Measurements from ENCODE around the gene CCR8. TPM values are rescaled to one million over a fixed set of nuclear protein-coding genes. Genes with fewer than 3 reads are reported as not detected.

CCR8 gene
- polyA plus RNA-seq, 1 donor from 2014 or later = not detected

DNA sequence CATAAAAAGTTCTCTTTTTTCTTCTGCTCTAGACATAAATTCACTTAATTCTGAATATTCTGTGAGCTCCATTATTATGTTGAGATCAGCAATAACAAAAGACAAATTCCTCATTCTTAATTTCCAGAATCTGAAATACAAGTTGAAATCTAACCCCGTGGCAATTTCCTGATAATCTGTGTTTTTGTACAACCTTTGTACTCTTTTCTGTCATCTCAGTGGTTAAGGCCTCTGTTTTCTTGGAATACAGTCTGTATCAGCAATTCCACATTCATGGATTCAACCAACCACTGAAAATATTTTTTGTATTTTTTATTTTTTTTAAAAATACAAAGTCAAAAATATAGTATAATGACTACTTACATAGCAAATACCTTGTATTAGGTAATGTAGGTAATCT is 8.7 kb downstream of the CCR8 start:
- Histone ChIP-seq H2AFZ (ENCODE audit: low read depth, low read length) (no peak overlapping the region), H3K79me2 (replicated peaks; ENCODE audit: insufficient read depth, low read length) (no peaks in the 10 kb centered on the region), H3K27me3 (ENCODE audit: insufficient read depth, low read depth, low read length) (no peaks in the 10 kb centered on the region), H3K9ac (ENCODE audit: low read length) (no peak overlapping the region), H3F3A (ENCODE audit: insufficient read depth, low read length, poor library complexity, severe bottlenecking) (no peaks in the 10 kb centered on the region), H3K9me3 (ENCODE audit: low read length) (no peaks in the 10 kb centered on the region), H3K27ac (ENCODE audit: low read length) (no peak overlapping the region), H3K4me3 (ENCODE audit: low read length) (no peak overlapping the region), H4K20me1 (ENCODE audit: insufficient read depth) (no peaks in the 10 kb centered on the region), H3K9me2 (ENCODE audit: insufficient read depth, low read length) (no peaks in the 10 kb centered on the region), H3K36me3 (ENCODE audit: insufficient read depth, low read length) (no peaks in the 10 kb centered on the region), H3K4me2 (ENCODE audit: low read length) (no peak overlapping the region)
- TF ChIP-seq MXI1 (conservative IDR thresholded peaks at IDR 0.05; ENCODE audit: poor library complexity, severe bottlenecking) = no peak
- TF ChIP-seq POLR2AphosphoS5 (IDR thresholded peaks at IDR 0.05) = no peak
- TF ChIP-seq, protein P1, sequence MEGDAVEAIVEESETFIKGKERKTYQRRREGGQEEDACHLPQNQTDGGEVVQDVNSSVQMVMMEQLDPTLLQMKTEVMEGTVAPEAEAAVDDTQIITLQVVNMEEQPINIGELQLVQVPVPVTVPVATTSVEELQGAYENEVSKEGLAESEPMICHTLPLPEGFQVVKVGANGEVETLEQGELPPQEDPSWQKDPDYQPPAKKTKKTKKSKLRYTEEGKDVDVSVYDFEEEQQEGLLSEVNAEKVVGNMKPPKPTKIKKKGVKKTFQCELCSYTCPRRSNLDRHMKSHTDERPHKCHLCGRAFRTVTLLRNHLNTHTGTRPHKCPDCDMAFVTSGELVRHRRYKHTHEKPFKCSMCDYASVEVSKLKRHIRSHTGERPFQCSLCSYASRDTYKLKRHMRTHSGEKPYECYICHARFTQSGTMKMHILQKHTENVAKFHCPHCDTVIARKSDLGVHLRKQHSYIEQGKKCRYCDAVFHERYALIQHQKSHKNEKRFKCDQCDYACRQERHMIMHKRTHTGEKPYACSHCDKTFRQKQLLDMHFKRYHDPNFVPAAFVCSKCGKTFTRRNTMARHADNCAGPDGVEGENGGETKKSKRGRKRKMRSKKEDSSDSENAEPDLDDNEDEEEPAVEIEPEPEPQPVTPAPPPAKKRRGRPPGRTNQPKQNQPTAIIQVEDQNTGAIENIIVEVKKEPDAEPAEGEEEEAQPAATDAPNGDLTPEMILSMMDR (IDR thresholded peaks at IDR 0.05; ENCODE audit: poor library complexity, severe bottlenecking) = no peak
- no peak for TF ChIP-seq EP300 (conservative IDR thresholded peaks at IDR 0.05; ENCODE audit: poor library complexity, severe bottlenecking)

DNA sequence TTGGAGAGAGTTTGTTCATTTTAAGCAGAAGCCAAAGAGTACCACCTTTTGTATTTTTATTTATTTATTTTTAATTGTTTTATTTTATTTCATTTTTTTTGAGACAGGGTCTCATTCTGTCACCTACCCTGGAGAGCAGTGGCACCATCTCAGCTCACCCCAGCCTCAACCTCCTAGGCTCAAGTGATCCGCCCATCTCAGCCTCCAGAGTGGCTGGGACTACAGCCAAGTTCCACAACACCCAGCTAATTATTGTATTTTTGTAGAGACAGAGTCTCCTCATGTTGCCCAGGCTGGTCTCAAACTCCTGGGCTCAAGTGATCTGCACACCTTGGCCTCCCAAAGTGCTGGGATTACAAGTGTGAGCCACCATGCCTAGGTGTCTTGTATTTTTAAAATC is 9.6 kb downstream of the CCR8 start:
- Histone ChIP-seq H4K20me1 (ENCODE audit: insufficient read depth) (no peaks in the 10 kb centered on the region), H3K27ac (ENCODE audit: low read length) (no peak overlapping the region), H3K36me3 (ENCODE audit: insufficient read depth, low read length) (no peaks in the 10 kb centered on the region), H3K4me2 (ENCODE audit: low read length) (no peak overlapping the region), H3F3A (ENCODE audit: insufficient read depth, low read length, poor library complexity, severe bottlenecking) (no peaks in the 10 kb centered on the region), H3K9me3 (ENCODE audit: low read length) (no peaks in the 10 kb centered on the region), H2AFZ (ENCODE audit: low read depth, low read length) (no peak overlapping the region), H3K9me2 (ENCODE audit: insufficient read depth, low read length) (no peaks in the 10 kb centered on the region), H3K27me3 (ENCODE audit: insufficient read depth, low read depth, low read length) (no peaks in the 10 kb centered on the region), H3K79me2 (replicated peaks; ENCODE audit: insufficient read depth, low read length) (no peaks in the 10 kb centered on the region), H3K9ac (ENCODE audit: low read length) (no peak overlapping the region), H3K4me3 (ENCODE audit: low read length) (no peak overlapping the region)
- TF ChIP-seq RAD21 (conservative IDR thresholded peaks at IDR 0.05) (no peak), POLR2AphosphoS5 (IDR thresholded peaks at IDR 0.05) (no peak), MXI1 (conservative IDR thresholded peaks at IDR 0.05; ENCODE audit: poor library complexity, severe bottlenecking) (no peak), SMC3 (conservative IDR thresholded peaks at IDR 0.05; ENCODE audit: poor library complexity) (no peak), TAF1 (IDR thresholded peaks at IDR 0.05; ENCODE audit: low read depth) (no peak)
- TF ChIP-seq, protein P1 (IDR thresholded peaks at IDR 0.05; ENCODE audit: poor library complexity, severe bottlenecking) = no peak

DNA sequence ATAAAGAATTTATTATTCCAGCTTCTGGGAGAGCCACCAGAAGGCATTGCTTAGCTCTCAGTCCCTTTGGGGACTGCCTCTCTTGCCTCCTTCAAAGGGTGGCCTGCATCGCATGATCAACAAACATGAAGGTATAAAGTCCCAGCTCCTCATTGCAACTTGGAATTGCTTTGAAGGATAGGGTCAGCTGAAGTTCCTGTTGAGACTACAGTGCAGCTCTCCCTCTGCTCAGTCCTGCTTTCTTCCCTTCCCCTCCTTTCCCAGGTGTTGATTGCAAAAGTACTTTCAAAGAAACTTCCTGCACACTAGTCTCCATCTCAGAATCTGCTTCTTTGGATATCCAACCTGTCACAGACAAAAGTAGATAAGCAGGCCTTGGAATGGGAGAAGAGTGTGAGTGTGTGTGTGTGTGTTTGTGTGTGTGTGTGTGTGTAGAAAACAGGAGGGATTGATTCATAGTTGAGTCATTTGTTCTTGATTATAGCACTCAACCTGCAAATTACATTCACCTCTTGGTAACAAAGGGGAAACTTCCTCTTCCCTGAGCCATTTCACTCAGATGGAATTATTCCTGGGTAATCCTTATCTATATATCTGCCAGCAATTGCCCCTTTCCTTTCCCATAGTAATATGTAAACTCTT is 13.7 kb downstream of the CCR8 start:
- TF ChIP-seq, protein P2, sequence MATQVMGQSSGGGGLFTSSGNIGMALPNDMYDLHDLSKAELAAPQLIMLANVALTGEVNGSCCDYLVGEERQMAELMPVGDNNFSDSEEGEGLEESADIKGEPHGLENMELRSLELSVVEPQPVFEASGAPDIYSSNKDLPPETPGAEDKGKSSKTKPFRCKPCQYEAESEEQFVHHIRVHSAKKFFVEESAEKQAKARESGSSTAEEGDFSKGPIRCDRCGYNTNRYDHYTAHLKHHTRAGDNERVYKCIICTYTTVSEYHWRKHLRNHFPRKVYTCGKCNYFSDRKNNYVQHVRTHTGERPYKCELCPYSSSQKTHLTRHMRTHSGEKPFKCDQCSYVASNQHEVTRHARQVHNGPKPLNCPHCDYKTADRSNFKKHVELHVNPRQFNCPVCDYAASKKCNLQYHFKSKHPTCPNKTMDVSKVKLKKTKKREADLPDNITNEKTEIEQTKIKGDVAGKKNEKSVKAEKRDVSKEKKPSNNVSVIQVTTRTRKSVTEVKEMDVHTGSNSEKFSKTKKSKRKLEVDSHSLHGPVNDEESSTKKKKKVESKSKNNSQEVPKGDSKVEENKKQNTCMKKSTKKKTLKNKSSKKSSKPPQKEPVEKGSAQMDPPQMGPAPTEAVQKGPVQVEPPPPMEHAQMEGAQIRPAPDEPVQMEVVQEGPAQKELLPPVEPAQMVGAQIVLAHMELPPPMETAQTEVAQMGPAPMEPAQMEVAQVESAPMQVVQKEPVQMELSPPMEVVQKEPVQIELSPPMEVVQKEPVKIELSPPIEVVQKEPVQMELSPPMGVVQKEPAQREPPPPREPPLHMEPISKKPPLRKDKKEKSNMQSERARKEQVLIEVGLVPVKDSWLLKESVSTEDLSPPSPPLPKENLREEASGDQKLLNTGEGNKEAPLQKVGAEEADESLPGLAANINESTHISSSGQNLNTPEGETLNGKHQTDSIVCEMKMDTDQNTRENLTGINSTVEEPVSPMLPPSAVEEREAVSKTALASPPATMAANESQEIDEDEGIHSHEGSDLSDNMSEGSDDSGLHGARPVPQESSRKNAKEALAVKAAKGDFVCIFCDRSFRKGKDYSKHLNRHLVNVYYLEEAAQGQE (IDR thresholded peaks at IDR 0.05; ENCODE audit: borderline replicate concordance) = no peak
- Histone ChIP-seq H3K27me3 (ENCODE audit: insufficient read depth, low read depth, low read length) (no peaks in the 10 kb centered on the region), H3K9me3 (ENCODE audit: low read length) (no peaks in the 10 kb centered on the region), H3K9me2 (ENCODE audit: insufficient read depth, low read length) (no peaks in the 10 kb centered on the region), H3K4me3 (ENCODE audit: low read length) (no peak overlapping the region), H3K79me2 (replicated peaks; ENCODE audit: insufficient read depth, low read length) (no peaks in the 10 kb centered on the region), H3K36me3 (ENCODE audit: insufficient read depth, low read length) (no peaks in the 10 kb centered on the region), H3K27ac (ENCODE audit: low read length) (no peak overlapping the region), H4K20me1 (ENCODE audit: insufficient read depth) (no peaks in the 10 kb centered on the region), H3K4me2 (ENCODE audit: low read length) (no peak overlapping the region), H2AFZ (ENCODE audit: low read depth, low read length) (no peak overlapping the region), H3K9ac (ENCODE audit: low read length) (no peak overlapping the region), H3F3A (ENCODE audit: insufficient read depth, low read length, poor library complexity, severe bottlenecking) (no peaks in the 10 kb centered on the region)

Data from neural cell (in vitro differentiated cells).